PC-9 (cell line): Measurements from ENCODE around the gene APOBEC3B. TPM values are rescaled to one million over a fixed set of nuclear protein-coding genes. Genes with fewer than 3 reads are reported as not detected.
A peak's percentile ranks its signal among the peaks of the same experiment; 100 is the strongest.

ENCODE experiments used
- BruUV-seq: library from RNA; stranded (reverse); fragments of 400-500 nt; replicated peaks from 2 replicates; lab custom pipeline; 2021; lab: Mats Ljungman, UMichigan
- CTCF ChIA-PET: fragments of 300-600 bp; sonication (Branson Sonifier 250); formaldehyde crosslinking; loops from one replicate; lab custom pipeline; 2022; ENCODE audit warnings: antibody characterized with exemption; lab: Charles Lee
- POLR2A ChIA-PET: fragments of 300-600 bp; sonication (Branson Sonifier 250); formaldehyde crosslinking; loops from one replicate; lab custom pipeline; 2022; ENCODE audit warnings: antibody characterized with exemption; ENCODE audit not compliant: unreplicated experiment; lab: Charles Lee
- DNase-seq, 2 experiments: peaks; one replicate each; pipeline versions ENCODE4 v3.0.0 to v3.0.0-alpha.2; 2015 to 2022; ENCODE audit warnings: mixed read lengths in 1 of 2
- H2AFZ ChIP-seq: fragments of 200-600 bp; sonication (generic); 2 replicates; pipeline ENCODE4 v1.8.1; 2017; ENCODE audit warnings: antibody characterized with exemption
- H3F3A ChIP-seq: fragments of 200-600 bp; sonication (generic); 2 replicates; pipeline ENCODE4 v1.8.1; 2017; ENCODE audit warnings: antibody characterized with exemption, mild to moderate bottlenecking, low read depth; ENCODE audit not compliant: insufficient read depth
- H3K27ac ChIP-seq: fragments of 200-600 bp; sonication (generic); 2 replicates; pipeline ENCODE4 v1.6.1; 2016; ENCODE audit warnings: mixed run types
- H3K27me3 ChIP-seq: fragments of 200-600 bp; sonication (generic); 2 replicates; pipeline ENCODE4 v1.6.1; 2016; ENCODE audit warnings: low read depth, mixed run types; ENCODE audit not compliant: insufficient read depth
- H3K36me3 ChIP-seq: fragments of 200-600 bp; sonication (generic); 2 replicates; pipeline ENCODE4 v1.6.1; 2016; ENCODE audit warnings: low read depth, mixed run types
- H3K4me1 ChIP-seq: fragments of 200-600 bp; sonication (generic); replicated peaks from 2 replicates; pipeline ENCODE4 v1.6.1; 2016; ENCODE audit warnings: mixed run types; ENCODE audit not compliant: insufficient read depth
- H3K4me2 ChIP-seq: fragments of 200-600 bp; sonication (generic); 2 replicates; pipeline ENCODE4 v1.6.1; 2017; ENCODE audit warnings: mixed run types
- H3K4me3 ChIP-seq: fragments of 200-600 bp; sonication (generic); 2 replicates; pipeline ENCODE4 v1.6.1; 2016; ENCODE audit warnings: mixed run types
- H3K79me2 ChIP-seq: fragments of 200-600 bp; sonication (generic); 2 replicates; pipeline ENCODE4 v1.6.1; 2017; ENCODE audit warnings: low read depth, mixed run types
- H3K9me2 ChIP-seq: fragments of 200-600 bp; sonication (generic); 2 replicates; pipeline ENCODE4 v1.8.1; 2017; ENCODE audit warnings: mild to moderate bottlenecking; ENCODE audit not compliant: insufficient read depth
- H3K9me3 ChIP-seq: fragments of 200-600 bp; sonication (generic); 2 replicates; pipeline ENCODE4 v1.8.1; 2016; ENCODE audit warnings: low read depth; ENCODE audit not compliant: insufficient read depth
- H4K20me1 ChIP-seq: fragments of 200-600 bp; sonication (generic); 2 replicates; pipeline ENCODE4 v1.8.1; 2017; ENCODE audit not compliant: insufficient read depth
- CTCF ChIP-seq: fragments of 200-600 bp; sonication (generic); conservative IDR thresholded peaks from 2 replicates; pipeline ENCODE4 v1.6.1; 2017; ENCODE audit warnings: mixed run types, antibody characterized with exemption, mild to moderate bottlenecking, moderate library complexity
- EZH2 ChIP-seq: fragments of 200-600 bp; sonication (generic); IDR thresholded peaks from 2 replicates; pipeline ENCODE4 v1.8.0; 2017; ENCODE audit warnings: antibody characterized with exemption, low read depth
- intact Hi-C: fragments of 100-400 bp; cut with micrococcal nuclease; formaldehyde crosslinking; loops from one replicate; pipeline ENCODE4 v1.10.0; 2022; ENCODE audit not compliant: unreplicated experiment
- total RNA-seq: library from RNA; stranded (reverse); gene quantifications from 2 replicates; pipeline ENCODE4 v1.2.3, GENCODE V29; 2021

The APOBEC3B gene
- total RNA-seq, 1 experiment from 2014 or later = 66.5 TPM

GRCh38 chr22:38967451-38968450, 14.4 kb upstream of the APOBEC3B start:
- no peak for TF ChIP-seq CTCF
- no peak for TF ChIP-seq EZH2
- Histone ChIP-seq H3F3A (no peaks in the 10 kb centered on the region; the same call in 1 of the 2 replicates), H3K27me3 (no peaks in the 10 kb centered on the region), H3K27ac (no peak overlapping the region), H3K36me3 (no peaks in the 10 kb centered on the region), H3K79me2 (no peaks in the 10 kb centered on the region), H3K4me1 (peaks cover 10% of the 10 kb centered on the region; the same call in 1 of the 2 replicates), H3K9me3 (no peaks in the 10 kb centered on the region), H2AFZ (no peak overlapping the region), H4K20me1 (no peaks in the 10 kb centered on the region), H3K9me2 (no peaks in the 10 kb centered on the region), H3K4me3 (no peak overlapping the region), H3K4me2 (no peak overlapping the region)
- no TSS peak for BruUV-seq
- CTCF ChIA-PET = no interaction called here
- POLR2A ChIA-PET = no interaction called here
- intact Hi-C loops = no loop called here
- DNase-seq = peak in 1 of 2 experiments; percentile 62

GRCh38 chr22:38968801-38969200, 13.3 kb upstream of the APOBEC3B start:
- Histone ChIP-seq H3F3A (no peaks in the 10 kb centered on the region; the same call in 1 of the 2 replicates), H3K36me3 (no peaks in the 10 kb centered on the region), H3K4me3 (no peak overlapping the region), H3K4me1 (peaks cover 10% of the 10 kb centered on the region; the same call in 1 of the 2 replicates), H3K79me2 (no peaks in the 10 kb centered on the region), H3K9me3 (no peaks in the 10 kb centered on the region), H2AFZ (no peak overlapping the region), H3K4me2 (no peak overlapping the region), H3K9me2 (no peaks in the 10 kb centered on the region), H4K20me1 (no peaks in the 10 kb centered on the region), H3K27ac (no peak overlapping the region), H3K27me3 (no peaks in the 10 kb centered on the region)
- no TSS peak for BruUV-seq
- intact Hi-C loops = no loop called here
- ChIA-PET POLR2A (interaction anchor here (1.0 kb wide), 1 partner anchor 184 kb away, joined by 3 read pairs; the partner anchor contains the start of gene CBX7), CTCF (no interaction called here)
- TF ChIP-seq CTCF = no peak
- DNase-seq = no peak

DNA sequence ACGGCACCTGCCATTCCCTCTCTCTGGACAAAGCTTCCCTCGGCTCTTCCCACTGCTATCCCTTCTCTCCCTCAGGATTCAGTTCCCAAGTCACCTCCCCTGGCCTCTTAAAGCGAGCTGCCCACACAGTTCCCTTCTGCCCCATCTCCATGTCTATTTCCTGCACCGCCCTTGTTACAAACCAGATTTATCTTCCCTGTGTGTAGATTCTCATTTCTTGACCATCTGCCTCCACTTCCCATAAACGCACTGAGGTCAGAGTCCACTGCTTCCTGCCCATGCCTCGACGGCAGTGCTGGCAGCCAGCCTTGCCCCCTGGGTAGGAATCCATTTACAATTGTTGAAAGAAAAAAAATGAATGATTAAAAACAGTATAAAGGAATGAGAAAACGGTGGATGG, 11.6 kb upstream of the APOBEC3B start:
- H3K9me3 ChIP-seq = no peaks in the 10 kb centered on the region
- H3F3A ChIP-seq = no peaks in the 10 kb centered on the region; the same call in 1 of the 2 replicates
- H3K9me2 ChIP-seq = no peaks in the 10 kb centered on the region
- no peak overlapping the region for H3K27ac ChIP-seq
- no peak overlapping the region for H3K4me3 ChIP-seq
- H2AFZ ChIP-seq = no peak overlapping the region
- no peaks in the 10 kb centered on the region for H3K79me2 ChIP-seq
- no peaks in the 10 kb centered on the region for H4K20me1 ChIP-seq
- ChIA-PET POLR2A (interaction anchor here (0.7 kb wide), 1 partner anchor 110 kb away, joined by 3 read pairs; no protein-coding TSS in a partner anchor), CTCF (interaction anchor here (0.6 kb wide), 1 partner anchor 124 kb away, joined by 3 read pairs; no protein-coding TSS in a partner anchor)
- peaks cover 6% of the 10 kb centered on the region; the same call in 1 of the 2 replicates for H3K4me1 ChIP-seq
- no peak for DNase-seq
- H3K36me3 ChIP-seq = no peaks in the 10 kb centered on the region
- H3K4me2 ChIP-seq = no peak overlapping the region
- no peaks in the 10 kb centered on the region for H3K27me3 ChIP-seq
- TF ChIP-seq EZH2 (no peak), CTCF (no peak)
- intact Hi-C loops = no loop called here
- no TSS peak for BruUV-seq
